WTC11 (cell line): Measurements from ENCODE around the gene ARIH2. TPM values are rescaled to one million over a fixed set of nuclear protein-coding genes. Genes with fewer than 3 reads are reported as not detected.

Experiments
- CREB1 ChIP-seq: sonication (generic); formaldehyde crosslinking; IDR thresholded peaks from 2 replicates; pipeline ENCODE4 v1.8.0; 2023; ENCODE audit warnings: mild to moderate bottlenecking, missing genetic modification reagents
- FOXJ3 ChIP-seq: sonication (generic); formaldehyde crosslinking; IDR thresholded peaks from 2 replicates; pipeline ENCODE4 v1.9.0; 2021; ENCODE audit warnings: missing genetic modification reagents, mild to moderate bottlenecking, borderline replicate concordance
- GABPB1 ChIP-seq: sonication (generic); formaldehyde crosslinking; IDR thresholded peaks from 2 replicates; pipeline ENCODE4 v1.8.1; 2023; ENCODE audit warnings: mild to moderate bottlenecking, missing genetic modification reagents
- HMGA2 ChIP-seq: fragments of 250-450 bp; sonication (Bioruptor Pico); IDR thresholded peaks from 2 replicates; pipeline ENCODE4 v1.4.0; 2021; ENCODE audit warnings: mild to moderate bottlenecking, moderate library complexity
- NFATC4 ChIP-seq: fragments of 250-450 bp; sonication (Bioruptor Pico); IDR thresholded peaks from 2 replicates; pipeline ENCODE4 v1.9.0; 2021; ENCODE audit warnings: mild to moderate bottlenecking
- NFE2L1 ChIP-seq: sonication (generic); formaldehyde crosslinking; IDR thresholded peaks from 2 replicates; pipeline ENCODE4 v1.8.1; 2023; ENCODE audit warnings: missing genetic modification reagents
- NR1H2 ChIP-seq: sonication (generic); formaldehyde crosslinking; IDR thresholded peaks from 2 replicates; pipeline ENCODE4 v1.9.0; 2021; ENCODE audit warnings: mild to moderate bottlenecking, moderate library complexity, missing genetic modification reagents
- SOX15 ChIP-seq: fragments of 250-450 bp; sonication (Bioruptor Pico); IDR thresholded peaks from 2 replicates; pipeline ENCODE4 v1.9.0; 2021; ENCODE audit warnings: mild to moderate bottlenecking
- STAT6 ChIP-seq: sonication (generic); formaldehyde crosslinking; conservative IDR thresholded peaks from 2 replicates; pipeline ENCODE4 v1.8.1; 2023; ENCODE audit warnings: mild to moderate bottlenecking, low read depth, missing genetic modification reagents, moderate library complexity
- TEAD1 ChIP-seq: sonication (generic); formaldehyde crosslinking; IDR thresholded peaks from 2 replicates; pipeline ENCODE4 v1.8.0; 2022; ENCODE audit warnings: mild to moderate bottlenecking, missing genetic modification reagents
- ZNF138 ChIP-seq: sonication (generic); formaldehyde crosslinking; conservative IDR thresholded peaks from 2 replicates; pipeline ENCODE4 v1.8.1; 2022; ENCODE audit warnings: mild to moderate bottlenecking, moderate library complexity, missing genetic modification reagents
- ZNF232 ChIP-seq: sonication (generic); formaldehyde crosslinking; IDR thresholded peaks from 2 replicates; pipeline ENCODE4 v1.8.0; 2022; ENCODE audit warnings: mild to moderate bottlenecking, missing genetic modification reagents
- ZNF281 ChIP-seq: sonication (generic); formaldehyde crosslinking; IDR thresholded peaks from 2 replicates; pipeline ENCODE4 v1.8.0; 2023; ENCODE audit warnings: mild to moderate bottlenecking, missing genetic modification reagents
- total RNA-seq: library from RNA; stranded (reverse); gene quantifications from 3 replicates; pipeline ENCODE4 v1.2.3, GENCODE V29; 2021
- TF ChIP-seq, protein P1 (sequence below): sonication (generic); formaldehyde crosslinking; IDR thresholded peaks from 2 replicates; pipeline ENCODE4 v1.8.0; 2022; ENCODE audit warnings: missing genetic modification reagents
- TF ChIP-seq, protein P2 (sequence below): sonication (generic); formaldehyde crosslinking; IDR thresholded peaks from 2 replicates; pipeline ENCODE4 v1.8.1; 2023; ENCODE audit warnings: mild to moderate bottlenecking, missing genetic modification reagents
- TF ChIP-seq, protein P3 (sequence below): fragments of 250-450 bp; sonication (Bioruptor Pico); IDR thresholded peaks from 2 replicates; pipeline ENCODE4 v1.9.0; 2021; ENCODE audit warnings: mild to moderate bottlenecking
- TF ChIP-seq, protein P4 (sequence below): fragments of 250-450 bp; sonication (Bioruptor Pico); IDR thresholded peaks from 2 replicates; pipeline ENCODE4 v1.8.0; 2021; ENCODE audit warnings: mild to moderate bottlenecking
- TF ChIP-seq, protein P5 (sequence below): sonication (generic); formaldehyde crosslinking; IDR thresholded peaks from 2 replicates; pipeline ENCODE4 v1.8.0; 2023; ENCODE audit warnings: missing genetic modification reagents, mild to moderate bottlenecking, borderline replicate concordance

Gene ARIH2
- total RNA-seq, 1 experiment from 2014 or later = 134 TPM

- TF ChIP-seq, protein P1, sequence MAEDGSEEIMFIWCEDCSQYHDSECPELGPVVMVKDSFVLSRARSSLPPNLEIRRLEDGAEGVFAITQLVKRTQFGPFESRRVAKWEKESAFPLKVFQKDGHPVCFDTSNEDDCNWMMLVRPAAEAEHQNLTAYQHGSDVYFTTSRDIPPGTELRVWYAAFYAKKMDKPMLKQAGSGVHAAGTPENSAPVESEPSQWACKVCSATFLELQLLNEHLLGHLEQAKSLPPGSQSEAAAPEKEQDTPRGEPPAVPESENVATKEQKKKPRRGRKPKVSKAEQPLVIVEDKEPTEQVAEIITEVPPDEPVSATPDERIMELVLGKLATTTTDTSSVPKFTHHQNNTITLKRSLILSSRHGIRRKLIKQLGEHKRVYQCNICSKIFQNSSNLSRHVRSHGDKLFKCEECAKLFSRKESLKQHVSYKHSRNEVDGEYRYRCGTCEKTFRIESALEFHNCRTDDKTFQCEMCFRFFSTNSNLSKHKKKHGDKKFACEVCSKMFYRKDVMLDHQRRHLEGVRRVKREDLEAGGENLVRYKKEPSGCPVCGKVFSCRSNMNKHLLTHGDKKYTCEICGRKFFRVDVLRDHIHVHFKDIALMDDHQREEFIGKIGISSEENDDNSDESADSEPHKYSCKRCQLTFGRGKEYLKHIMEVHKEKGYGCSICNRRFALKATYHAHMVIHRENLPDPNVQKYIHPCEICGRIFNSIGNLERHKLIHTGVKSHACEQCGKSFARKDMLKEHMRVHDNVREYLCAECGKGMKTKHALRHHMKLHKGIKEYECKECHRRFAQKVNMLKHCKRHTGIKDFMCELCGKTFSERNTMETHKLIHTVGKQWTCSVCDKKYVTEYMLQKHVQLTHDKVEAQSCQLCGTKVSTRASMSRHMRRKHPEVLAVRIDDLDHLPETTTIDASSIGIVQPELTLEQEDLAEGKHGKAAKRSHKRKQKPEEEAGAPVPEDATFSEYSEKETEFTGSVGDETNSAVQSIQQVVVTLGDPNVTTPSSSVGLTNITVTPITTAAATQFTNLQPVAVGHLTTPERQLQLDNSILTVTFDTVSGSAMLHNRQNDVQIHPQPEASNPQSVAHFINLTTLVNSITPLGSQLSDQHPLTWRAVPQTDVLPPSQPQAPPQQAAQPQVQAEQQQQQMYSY (CRISPR knock-in tag) = no peak
- TF ChIP-seq ZNF281 (0 out of 2 replicates have a peak, but pooled peaks have one; percentile 41), ZNF138 (CRISPR knock-in tag) (no peak), ZNF232 (CRISPR knock-in tag) (no peak), FOXJ3 (CRISPR knock-in tag) (no peak), NFATC4 (CRISPR knock-in tag) (0 out of 2 replicates have a peak, but pooled peaks have one; percentile 24), STAT6 (no peak), NFE2L1 (CRISPR knock-in tag) (0 out of 2 replicates have a peak, but pooled peaks have one; percentile 57), HMGA2 (CRISPR knock-in tag) (no peak), SOX15 (CRISPR knock-in tag) (no peak), GABPB1 (CRISPR knock-in tag) (no peak), NR1H2 (CRISPR knock-in tag) (no peak), TEAD1 (CRISPR knock-in tag) (peak; percentile 70; the same call in 1 of the 2 replicates), CREB1 (no peak)
- TF ChIP-seq, protein P2, sequence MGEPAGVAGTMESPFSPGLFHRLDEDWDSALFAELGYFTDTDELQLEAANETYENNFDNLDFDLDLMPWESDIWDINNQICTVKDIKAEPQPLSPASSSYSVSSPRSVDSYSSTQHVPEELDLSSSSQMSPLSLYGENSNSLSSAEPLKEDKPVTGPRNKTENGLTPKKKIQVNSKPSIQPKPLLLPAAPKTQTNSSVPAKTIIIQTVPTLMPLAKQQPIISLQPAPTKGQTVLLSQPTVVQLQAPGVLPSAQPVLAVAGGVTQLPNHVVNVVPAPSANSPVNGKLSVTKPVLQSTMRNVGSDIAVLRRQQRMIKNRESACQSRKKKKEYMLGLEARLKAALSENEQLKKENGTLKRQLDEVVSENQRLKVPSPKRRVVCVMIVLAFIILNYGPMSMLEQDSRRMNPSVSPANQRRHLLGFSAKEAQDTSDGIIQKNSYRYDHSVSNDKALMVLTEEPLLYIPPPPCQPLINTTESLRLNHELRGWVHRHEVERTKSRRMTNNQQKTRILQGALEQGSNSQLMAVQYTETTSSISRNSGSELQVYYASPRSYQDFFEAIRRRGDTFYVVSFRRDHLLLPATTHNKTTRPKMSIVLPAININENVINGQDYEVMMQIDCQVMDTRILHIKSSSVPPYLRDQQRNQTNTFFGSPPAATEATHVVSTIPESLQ (CRISPR knock-in tag) = no peak
- TF ChIP-seq, protein P3, sequence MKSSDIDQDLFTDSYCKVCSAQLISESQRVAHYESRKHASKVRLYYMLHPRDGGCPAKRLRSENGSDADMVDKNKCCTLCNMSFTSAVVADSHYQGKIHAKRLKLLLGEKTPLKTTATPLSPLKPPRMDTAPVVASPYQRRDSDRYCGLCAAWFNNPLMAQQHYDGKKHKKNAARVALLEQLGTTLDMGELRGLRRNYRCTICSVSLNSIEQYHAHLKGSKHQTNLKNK (CRISPR knock-in tag) = no peak
- TF ChIP-seq, protein P4, sequence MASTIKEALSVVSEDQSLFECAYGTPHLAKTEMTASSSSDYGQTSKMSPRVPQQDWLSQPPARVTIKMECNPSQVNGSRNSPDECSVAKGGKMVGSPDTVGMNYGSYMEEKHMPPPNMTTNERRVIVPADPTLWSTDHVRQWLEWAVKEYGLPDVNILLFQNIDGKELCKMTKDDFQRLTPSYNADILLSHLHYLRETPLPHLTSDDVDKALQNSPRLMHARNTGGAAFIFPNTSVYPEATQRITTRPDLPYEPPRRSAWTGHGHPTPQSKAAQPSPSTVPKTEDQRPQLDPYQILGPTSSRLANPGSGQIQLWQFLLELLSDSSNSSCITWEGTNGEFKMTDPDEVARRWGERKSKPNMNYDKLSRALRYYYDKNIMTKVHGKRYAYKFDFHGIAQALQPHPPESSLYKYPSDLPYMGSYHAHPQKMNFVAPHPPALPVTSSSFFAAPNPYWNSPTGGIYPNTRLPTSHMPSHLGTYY (CRISPR knock-in tag) = no peak
- TF ChIP-seq, protein P5, sequence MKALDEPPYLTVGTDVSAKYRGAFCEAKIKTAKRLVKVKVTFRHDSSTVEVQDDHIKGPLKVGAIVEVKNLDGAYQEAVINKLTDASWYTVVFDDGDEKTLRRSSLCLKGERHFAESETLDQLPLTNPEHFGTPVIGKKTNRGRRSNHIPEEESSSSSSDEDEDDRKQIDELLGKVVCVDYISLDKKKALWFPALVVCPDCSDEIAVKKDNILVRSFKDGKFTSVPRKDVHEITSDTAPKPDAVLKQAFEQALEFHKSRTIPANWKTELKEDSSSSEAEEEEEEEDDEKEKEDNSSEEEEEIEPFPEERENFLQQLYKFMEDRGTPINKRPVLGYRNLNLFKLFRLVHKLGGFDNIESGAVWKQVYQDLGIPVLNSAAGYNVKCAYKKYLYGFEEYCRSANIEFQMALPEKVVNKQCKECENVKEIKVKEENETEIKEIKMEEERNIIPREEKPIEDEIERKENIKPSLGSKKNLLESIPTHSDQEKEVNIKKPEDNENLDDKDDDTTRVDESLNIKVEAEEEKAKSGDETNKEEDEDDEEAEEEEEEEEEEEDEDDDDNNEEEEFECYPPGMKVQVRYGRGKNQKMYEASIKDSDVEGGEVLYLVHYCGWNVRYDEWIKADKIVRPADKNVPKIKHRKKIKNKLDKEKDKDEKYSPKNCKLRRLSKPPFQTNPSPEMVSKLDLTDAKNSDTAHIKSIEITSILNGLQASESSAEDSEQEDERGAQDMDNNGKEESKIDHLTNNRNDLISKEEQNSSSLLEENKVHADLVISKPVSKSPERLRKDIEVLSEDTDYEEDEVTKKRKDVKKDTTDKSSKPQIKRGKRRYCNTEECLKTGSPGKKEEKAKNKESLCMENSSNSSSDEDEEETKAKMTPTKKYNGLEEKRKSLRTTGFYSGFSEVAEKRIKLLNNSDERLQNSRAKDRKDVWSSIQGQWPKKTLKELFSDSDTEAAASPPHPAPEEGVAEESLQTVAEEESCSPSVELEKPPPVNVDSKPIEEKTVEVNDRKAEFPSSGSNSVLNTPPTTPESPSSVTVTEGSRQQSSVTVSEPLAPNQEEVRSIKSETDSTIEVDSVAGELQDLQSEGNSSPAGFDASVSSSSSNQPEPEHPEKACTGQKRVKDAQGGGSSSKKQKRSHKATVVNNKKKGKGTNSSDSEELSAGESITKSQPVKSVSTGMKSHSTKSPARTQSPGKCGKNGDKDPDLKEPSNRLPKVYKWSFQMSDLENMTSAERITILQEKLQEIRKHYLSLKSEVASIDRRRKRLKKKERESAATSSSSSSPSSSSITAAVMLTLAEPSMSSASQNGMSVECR (CRISPR knock-in tag) = no peak; the same call in 1 of the 2 replicates
Observed at GRCh38 chr3:49021213-49021812, 102.7 kb downstream of the ARIH2 start (continued).
